Fibroblast of villous mesenchyme (primary cell): Measurements from ENCODE around the gene COMMD1. TPM values are rescaled to one million over a fixed set of nuclear protein-coding genes. Genes with fewer than 3 reads are reported as not detected.
"Not testable (repeated sequence)": the region's sequence is repeated elsewhere in the genome, so short reads cannot be mapped to it uniquely, and the experiment has no call there.

Experiments used
- DNase-seq: peaks from one replicate; pipeline ENCODE4 v3.0.0-alpha.2; 2010; ENCODE audit warnings: low read depth
- H3K4me3 ChIP-seq: 2 replicates; pipeline ENCODE4 v1.5.1; 2011; ENCODE audit warnings: low read depth, mild to moderate bottlenecking, low read length
- total RNA-seq: library from RNA; depleted of rRNA; stranded (reverse); fragments of >200 nt; gene quantifications from 2 replicates; pipeline ENCODE4 v1.2.3, GENCODE V29; 2012
- TF ChIP-seq, protein P1 (sequence below): IDR thresholded peaks from 2 replicates; pipeline ENCODE4 v1.5.1; 2012; ENCODE audit warnings: low read depth, mild to moderate bottlenecking, low read length; ENCODE audit not compliant: insufficient read depth

COMMD1 gene
- total RNA-seq, 1 donor = 59.2 TPM

DNA sequence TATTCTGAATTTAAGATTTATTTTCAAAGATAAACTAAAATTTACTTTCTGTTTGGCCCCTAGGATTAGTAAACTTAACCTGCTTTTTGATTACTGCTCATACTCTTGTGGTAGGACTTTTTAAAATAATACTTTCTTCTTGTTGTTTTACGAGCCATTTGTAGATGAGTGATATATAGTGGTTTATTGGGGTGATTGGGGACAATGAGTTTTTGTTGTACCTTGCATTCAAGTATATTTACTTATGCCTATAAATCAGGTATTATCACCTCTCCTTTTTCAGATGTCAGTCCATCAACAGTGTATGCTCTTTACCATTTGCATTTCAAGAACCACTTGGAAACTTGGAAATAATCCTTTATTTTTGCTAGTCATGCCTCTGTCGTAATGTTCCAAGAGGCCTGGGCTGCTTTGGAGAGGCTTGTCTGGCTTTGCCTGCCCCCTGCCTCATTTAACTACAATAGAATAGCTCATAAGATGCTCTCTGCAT, 131.3 kb downstream of the COMMD1 start:
- no peak for DNase-seq
- TF ChIP-seq, protein P1, sequence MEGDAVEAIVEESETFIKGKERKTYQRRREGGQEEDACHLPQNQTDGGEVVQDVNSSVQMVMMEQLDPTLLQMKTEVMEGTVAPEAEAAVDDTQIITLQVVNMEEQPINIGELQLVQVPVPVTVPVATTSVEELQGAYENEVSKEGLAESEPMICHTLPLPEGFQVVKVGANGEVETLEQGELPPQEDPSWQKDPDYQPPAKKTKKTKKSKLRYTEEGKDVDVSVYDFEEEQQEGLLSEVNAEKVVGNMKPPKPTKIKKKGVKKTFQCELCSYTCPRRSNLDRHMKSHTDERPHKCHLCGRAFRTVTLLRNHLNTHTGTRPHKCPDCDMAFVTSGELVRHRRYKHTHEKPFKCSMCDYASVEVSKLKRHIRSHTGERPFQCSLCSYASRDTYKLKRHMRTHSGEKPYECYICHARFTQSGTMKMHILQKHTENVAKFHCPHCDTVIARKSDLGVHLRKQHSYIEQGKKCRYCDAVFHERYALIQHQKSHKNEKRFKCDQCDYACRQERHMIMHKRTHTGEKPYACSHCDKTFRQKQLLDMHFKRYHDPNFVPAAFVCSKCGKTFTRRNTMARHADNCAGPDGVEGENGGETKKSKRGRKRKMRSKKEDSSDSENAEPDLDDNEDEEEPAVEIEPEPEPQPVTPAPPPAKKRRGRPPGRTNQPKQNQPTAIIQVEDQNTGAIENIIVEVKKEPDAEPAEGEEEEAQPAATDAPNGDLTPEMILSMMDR = no peak
- no peak overlapping the region for H3K4me3 ChIP-seq

DNA sequence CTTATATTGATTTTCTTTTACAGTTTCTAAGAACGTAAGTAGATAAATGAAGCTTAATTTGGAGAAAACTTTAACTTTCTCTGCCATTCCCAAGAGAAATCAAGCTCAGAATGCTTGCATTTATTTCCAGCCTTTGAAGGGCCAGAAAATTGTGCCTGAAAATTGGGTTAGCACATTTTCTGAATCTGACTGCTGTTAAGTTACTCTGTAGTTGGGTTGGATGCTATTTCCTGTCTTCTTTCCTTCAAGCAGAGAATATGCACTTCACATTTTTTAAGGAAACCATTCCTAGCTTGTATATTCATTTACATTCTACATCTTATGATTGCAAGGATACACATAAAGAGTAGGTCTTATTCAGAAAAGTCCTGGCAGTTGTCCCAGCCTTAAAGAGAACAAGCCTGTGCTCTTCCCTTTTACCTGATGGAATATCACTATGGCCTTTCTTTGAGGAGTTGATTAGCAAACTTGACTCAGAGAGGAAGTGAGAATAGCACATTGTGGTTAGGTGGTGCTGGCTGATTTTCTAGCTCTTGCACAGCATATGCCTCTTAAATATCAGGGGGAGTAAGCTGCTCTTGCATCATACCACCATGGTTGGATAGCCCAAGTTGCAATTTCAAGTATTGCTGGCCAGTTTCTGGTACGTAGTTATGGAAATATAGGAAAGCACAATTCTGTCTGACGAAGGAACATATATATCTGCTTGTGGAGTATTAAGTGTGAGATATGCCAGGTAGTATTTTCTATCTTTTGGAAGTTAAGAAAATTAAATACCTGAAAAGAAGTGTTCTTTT, 133.7 kb downstream of the COMMD1 start:
- DNase-seq = peak; percentile 61
- no peak overlapping the region for H3K4me3 ChIP-seq
- TF ChIP-seq, protein P1 = no peak

DNA sequence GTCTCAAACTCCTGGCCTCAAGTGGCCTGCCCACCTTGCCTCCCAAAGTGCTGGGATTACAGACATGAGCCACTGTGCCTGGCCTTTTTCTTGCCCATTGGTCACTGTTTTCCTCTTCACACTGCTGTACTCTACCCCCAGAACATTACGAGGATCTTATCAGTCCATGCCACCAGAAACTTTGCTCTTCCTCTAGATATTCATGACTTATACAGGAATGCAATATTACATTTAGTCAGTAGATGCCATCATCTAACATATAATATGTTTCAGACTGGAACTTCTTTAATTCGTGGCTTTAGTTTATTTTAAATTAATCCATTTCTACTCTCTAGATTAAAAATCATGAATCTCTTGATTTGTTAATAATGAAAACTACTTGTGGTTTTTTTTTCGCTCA, 135.5 kb downstream of the COMMD1 start:
- H3K4me3 ChIP-seq = no peak overlapping the region
- DNase-seq = no peak
- TF ChIP-seq, protein P1 = no peak

DNA sequence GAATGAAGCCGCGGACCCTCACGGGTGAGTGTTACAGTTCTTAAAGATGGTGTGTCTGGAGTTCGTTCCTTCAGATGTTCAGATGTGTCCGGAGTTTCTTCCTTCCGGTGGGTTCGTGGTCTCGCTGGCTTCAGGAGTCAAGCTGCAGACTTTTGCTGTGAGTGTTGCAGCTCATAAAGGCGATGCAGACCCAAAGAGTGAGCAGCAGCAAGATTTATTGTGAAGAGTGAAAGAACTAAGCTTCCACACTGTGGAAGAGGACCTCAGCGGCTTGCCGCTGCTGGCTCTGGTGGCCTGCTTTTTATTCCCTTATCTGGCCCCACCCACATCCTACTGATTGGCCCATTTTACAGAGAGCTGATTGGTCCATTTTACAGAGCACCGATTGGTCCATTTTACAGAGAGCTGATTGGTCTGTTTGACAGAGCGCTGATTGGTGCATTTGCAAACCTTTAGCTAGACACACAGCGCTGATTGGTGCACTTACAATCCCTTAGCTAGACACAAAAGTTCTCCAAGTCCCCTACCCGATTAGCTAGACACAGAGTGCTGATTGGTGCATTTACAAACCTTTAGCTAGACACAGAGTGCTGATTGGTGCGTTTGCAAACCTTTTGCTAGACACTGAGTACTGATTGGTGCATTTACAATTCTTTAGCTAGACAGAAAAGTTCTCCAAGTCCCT, 136.4 kb downstream of the COMMD1 start:
- H3K4me3 ChIP-seq, DNase-seq: not testable (repeated sequence)

DNA sequence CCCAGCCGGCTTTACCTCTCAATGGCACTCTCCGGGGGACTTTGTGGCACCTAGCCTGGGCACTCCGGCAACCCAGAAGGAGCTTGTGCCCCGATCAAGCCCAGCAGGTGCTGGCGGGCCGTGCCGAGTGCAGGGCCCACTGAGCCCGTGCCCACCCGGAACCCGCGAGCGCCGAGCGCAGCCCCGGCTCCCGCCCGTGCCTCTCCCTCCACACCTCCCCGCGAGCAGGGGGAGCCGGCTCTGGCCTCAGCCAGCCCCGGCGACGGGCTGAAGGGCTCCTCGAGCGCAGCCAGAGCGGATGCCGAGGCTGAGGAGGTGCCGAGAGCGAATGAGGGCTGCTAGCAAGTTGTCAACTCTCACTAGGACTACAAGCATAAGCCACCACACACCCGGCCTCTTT, 136.9 kb downstream of the COMMD1 start:
- DNase-seq = no peak
- TF ChIP-seq, protein P1 = no peak
- H3K4me3 ChIP-seq = no peak overlapping the region

DNA sequence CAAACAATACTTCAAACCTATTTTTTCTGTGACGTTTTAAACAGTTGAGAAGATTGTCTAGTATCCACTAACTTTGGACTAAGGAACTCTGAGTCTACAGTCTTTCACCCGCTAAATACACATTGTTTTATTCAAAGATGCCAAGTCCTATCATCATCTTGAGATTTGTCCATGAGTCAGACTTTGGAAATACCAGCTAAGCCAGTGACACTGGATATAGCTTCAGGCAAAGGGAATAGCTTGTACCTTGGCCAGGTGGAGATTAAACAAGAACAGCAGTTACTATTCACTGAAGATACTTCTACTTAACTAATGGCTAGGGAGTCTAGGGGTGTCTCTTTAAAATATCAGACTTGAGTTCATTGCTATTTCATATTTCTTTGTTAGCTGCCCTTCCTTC, 137.5 kb downstream of the COMMD1 start:
- H3K4me3 ChIP-seq = no peak overlapping the region
- no peak for DNase-seq
- TF ChIP-seq, protein P1 = no peak

DNA sequence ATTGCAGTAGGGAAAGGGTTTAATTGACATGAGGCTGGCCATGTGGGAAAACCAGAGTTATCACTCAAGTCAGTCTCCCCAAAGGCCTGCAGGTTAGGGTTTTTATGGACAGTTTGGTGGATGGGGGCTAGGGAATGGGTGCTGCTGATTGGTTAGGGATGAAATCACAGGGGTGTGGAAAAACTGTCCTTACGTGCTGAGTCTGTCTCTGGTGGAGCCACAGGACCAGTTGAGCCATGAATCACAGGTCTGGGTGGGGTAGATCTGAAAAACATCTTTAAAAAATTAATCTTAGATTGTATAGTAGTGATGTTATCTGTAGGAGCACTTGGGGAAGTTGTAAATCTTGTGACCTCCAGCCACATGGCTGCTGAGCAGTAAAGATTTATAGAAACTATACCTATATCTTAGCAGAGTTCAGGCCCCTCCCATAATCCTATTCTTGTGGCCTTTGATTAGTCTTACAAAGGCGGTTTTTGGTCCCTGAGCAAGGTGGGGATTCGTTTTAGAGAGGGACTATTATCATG, 139.6 kb downstream of the COMMD1 start:
- no peak overlapping the region for H3K4me3 ChIP-seq
- TF ChIP-seq, protein P1 = no peak
- DNase-seq = no peak
